Hematopoietic multipotent progenitor cell treated with erythropoietin and hydrocortisone succinate and interleukin-3 and kit ligand, for 6 days (in vitro differentiated cells): ENCODE data around the gene EXT2.

Source experiments
- DNase-seq: peaks from one replicate; pipeline ENCODE4 v3.0.0-alpha.2; 2015

The EXT2 gene

GRCh38 chr11:44095506-44096359 lies at the start of gene EXT2:
EXT2 (plus strand) TSS chr11:44095678; CDS start chr11:44107713, 12,035 bp downstream.
- peak; percentile 90 for DNase-seq

- no peak for DNase-seq
Measured at GRCh38 chr11:44046182-44046581, 49.3 kb upstream of the EXT2 start.

- no peak for DNase-seq
Measured at GRCh38 chr11:44047298-44047697, 48.2 kb upstream of the EXT2 start.

GRCh38 chr11:44047931-44048431 lies 47.5 kb upstream of the EXT2 start, which contains the start of gene ACCSL:
ACCSL (plus strand) TSS chr11:44047981; CDS start chr11:44048037, 56 bp downstream.
- no peak for DNase-seq

- no peak for DNase-seq
Measured at GRCh38 chr11:44049832-44050231, 45.6 kb upstream of the EXT2 start.

- no peak for DNase-seq
Measured at GRCh38 chr11:44051171-44051570, 44.3 kb upstream of the EXT2 start.

- DNase-seq: no peak
Measured at GRCh38 chr11:44057340-44057739, 38.1 kb upstream of the EXT2 start.

- no peak for DNase-seq
Measured at GRCh38 chr11:44058275-44058674, 37.2 kb upstream of the EXT2 start.

- DNase-seq: peak; percentile 15
Measured at GRCh38 chr11:44065161-44065661, 30.3 kb upstream of the EXT2 start.

- peak; percentile 97 for DNase-seq
Measured at GRCh38 chr11:44065841-44066731, 29.4 kb upstream of the EXT2 start, which contains the start of gene ACCS. ACCS (plus strand) TSS chr11:44066270; CDS start chr11:44067628, 1,358 bp downstream.

- DNase-seq: peak; percentile 63
Measured at GRCh38 chr11:44066732-44067141, 28.7 kb upstream of the EXT2 start.

GRCh38 chr11:44067266-44067665 lies 28.2 kb upstream of the EXT2 start:
- peak; percentile 81 for DNase-seq

- DNase-seq: no peak
Measured at GRCh38 chr11:44068180-44068579, 27.3 kb upstream of the EXT2 start.

GRCh38 chr11:44071157-44071556 lies 24.3 kb upstream of the EXT2 start:
- no peak for DNase-seq

GRCh38 chr11:44072757-44073658 lies 22.5 kb upstream of the EXT2 start:
- peak; percentile 28 for DNase-seq

- DNase-seq: no peak
Measured at GRCh38 chr11:44078794-44079193, 16.7 kb upstream of the EXT2 start.

GRCh38 chr11:44079376-44079775 lies 16.1 kb upstream of the EXT2 start:
- no peak for DNase-seq

- DNase-seq: no peak
Measured at GRCh38 chr11:44080951-44081350, 14.5 kb upstream of the EXT2 start.

GRCh38 chr11:44082645-44083044 lies 12.8 kb upstream of the EXT2 start:
- DNase-seq: no peak

GRCh38 chr11:44083433-44083832 lies 12.0 kb upstream of the EXT2 start:
- no peak for DNase-seq

- no peak for DNase-seq
Measured at GRCh38 chr11:44083906-44084305, 11.6 kb upstream of the EXT2 start.

GRCh38 chr11:44085330-44085729 lies 10.1 kb upstream of the EXT2 start:
- no peak for DNase-seq
